Superior temporal gyrus (tissue), 1 donor: Measurements from ENCODE around the gene FN3KRP.
A peak's percentile ranks its signal among the peaks of the same experiment; 100 is the strongest.

Experiments used
- DNase-seq: peaks from one replicate; pipeline ENCODE4 v3.0.0-alpha.2; 2016; ENCODE audit errors: extremely low spot score

Gene FN3KRP, protein sequence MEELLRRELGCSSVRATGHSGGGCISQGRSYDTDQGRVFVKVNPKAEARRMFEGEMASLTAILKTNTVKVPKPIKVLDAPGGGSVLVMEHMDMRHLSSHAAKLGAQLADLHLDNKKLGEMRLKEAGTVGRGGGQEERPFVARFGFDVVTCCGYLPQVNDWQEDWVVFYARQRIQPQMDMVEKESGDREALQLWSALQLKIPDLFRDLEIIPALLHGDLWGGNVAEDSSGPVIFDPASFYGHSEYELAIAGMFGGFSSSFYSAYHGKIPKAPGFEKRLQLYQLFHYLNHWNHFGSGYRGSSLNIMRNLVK

DNA sequence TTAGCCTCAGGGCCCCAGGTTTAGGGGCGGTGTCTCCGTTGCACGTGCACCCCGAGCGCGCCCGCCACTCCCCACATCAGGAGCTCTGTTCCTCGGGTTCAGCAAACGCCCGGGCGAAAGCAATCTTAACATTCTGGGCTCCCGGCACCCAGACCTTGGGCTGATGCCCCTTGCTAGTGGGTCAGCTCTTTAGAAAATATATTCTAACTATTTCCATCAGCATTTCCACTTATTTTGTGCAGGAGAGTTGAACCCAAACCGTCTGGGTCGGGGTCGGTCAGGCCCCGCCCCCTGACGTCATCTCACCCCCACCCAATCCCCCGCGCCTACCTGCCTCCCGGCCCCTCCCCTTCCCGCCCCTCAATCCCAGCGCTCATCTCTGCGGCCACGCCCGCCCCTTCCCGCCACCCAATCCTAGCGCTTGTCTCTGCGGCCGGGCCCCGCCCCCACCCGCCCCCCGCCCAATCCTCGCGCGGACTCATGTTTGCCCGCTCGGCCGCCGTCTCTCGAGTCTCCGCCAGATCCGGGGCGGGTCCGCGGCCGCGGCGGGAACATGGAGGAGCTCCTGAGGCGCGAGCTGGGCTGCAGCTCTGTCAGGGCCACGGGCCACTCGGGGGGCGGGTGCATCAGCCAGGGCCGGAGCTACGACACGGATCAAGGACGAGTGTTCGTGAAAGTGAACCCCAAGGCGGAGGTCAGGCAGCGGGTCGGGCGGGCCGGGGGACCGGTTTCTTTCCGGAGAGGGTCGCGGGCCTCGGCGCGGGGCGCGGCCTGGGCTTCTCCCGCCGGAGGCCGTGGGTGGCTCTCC is at the start of gene FN3KRP:
TSS of gene FN3KRP (plus strand) at position 504 of the 808 bp plus-strand sequence. CDS start at position 554, 50 bp downstream.
- peak; percentile 83 for DNase-seq

DNA sequence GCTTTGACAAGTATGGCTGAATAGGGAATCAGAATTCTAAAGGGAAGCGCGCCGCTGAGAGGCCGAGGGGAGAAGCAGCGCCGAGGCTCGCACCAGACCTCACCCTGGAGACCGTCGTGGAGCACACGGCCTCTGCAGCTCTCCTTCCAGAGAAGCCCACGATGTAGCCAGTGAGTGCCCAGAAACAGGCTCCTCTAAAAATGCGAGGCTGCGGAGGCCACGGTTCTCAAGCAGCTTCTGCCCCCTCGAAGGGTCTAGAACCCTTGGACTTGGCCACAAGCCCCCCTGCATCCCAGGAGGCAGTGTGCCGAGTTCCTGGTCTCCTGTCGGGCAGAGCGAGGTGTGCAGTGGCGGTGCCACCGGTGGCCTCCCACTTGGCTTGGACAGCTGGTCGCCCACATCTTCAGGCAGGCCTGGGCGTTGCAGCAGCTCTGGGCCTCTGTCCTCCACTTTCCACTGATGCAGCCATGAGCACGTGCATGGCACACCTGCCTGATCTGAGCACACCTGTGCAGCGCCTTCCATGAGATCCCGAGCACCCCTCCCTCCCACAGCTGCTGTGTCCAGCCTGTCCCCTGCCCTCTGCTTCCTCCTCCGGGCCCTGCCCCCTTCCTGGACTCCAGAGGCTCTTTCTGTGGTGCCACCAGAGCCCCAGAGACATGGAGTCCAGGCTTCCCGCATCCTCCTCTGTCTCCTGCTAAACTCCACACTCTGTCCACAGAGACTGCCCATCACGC is 49.4 kb upstream of the FN3KRP start:
- DNase-seq = no peak

DNA sequence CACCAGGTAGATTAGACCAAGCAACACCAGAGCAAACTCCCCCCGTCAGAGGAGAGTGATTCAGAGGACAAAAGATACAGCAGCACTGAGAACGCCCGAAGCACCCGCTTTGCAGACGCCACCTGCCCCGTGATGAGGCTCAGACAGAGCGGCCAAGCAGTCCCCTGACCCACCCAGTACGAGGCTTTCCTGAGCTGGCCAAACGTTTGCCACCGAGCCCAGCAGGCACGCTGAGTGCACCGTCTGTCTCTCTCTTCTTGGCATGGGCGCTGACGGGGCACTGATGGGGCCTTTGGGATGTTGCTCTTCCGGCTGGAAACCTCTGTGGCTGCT is 48.9 kb upstream of the FN3KRP start:
- DNase-seq = no peak

DNA sequence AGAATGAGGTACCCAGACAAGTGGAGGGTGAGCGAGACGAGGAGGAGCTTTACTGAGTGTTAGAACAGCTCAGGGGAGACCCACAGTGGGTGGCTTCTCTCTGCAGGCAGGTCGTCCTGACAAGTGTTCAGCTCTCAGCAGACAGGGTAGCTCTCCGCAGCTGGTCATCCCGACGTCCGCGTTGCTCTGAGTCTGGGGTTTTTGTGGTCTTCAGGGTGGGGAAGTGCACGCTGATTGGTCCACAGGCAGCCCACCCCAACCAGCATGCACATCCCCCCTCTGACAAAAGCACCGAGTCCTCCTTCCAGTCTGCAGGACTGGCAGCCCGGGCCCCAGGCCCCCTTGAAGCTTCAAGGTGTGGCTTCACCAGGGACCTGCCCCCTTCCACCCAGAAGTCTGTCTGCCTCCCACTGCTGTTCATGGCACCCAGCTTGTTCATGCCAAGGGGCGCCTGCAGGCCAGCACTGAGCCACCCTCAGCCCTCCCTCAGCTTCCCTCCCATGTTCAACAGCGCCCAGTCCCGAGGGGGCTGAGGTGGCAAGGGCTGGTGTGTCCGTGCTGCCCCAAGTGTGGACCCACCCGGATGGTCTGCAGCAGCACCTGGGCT is 48.4 kb upstream of the FN3KRP start:
- DNase-seq = no peak

DNA sequence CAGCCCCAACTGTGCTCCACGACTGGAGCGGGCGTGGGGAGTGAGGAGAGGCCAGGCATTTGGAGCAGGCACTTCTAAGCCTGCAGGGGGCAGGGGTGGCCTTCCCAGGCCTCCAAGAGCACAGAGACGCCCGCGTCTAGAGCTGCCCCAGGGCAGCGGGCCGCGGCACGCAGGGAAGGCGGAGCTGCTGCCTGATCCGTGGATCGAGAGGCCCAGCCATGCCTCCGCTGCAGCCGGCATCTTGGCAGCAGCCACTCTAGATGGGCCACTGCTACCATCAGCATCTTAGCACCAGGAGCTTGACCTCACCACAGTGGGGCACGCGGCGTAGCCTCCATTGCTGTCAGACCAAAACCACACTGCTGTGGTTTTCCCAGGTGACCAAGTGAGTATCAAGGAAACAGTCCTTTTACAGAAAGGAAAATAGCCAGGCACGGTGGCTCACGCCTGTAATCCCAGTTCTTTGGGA is 47.8 kb upstream of the FN3KRP start:
- peak; percentile 84 for DNase-seq

DNA sequence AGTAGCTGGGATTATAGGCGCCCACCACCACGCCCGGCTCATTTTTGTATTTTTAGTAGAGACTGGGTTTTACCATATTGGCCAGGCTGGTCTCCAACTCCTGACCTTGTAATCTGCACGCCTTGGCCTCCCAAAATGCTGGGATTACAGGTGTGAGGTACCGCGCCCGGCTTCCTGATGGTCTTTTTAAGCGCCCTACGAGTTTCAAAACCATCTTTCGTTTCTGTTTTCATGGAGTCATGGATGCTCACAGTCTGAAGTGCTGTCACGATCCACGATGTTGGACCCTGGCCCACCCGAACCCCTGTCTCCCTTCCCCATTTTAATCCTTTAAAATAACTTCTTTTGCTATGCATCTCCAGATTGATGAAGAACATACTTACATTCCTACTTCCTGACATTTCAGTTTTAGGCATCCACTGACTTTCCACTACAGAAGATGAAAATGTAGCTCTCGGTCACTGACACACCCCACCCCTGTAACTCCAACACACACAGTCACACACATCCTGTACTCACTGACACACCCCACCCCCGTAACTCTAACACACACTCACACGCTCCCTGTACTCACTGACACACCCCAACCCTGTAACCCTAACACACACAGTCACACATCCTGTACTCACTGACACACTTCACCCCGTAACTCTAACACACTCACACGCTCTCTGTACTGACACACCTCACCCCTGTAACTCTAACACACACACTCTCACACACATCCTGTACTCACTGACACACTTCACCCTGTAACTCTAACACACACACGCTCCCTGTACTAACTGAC is 45.6 kb upstream of the FN3KRP start:
- no peak for DNase-seq

DNA sequence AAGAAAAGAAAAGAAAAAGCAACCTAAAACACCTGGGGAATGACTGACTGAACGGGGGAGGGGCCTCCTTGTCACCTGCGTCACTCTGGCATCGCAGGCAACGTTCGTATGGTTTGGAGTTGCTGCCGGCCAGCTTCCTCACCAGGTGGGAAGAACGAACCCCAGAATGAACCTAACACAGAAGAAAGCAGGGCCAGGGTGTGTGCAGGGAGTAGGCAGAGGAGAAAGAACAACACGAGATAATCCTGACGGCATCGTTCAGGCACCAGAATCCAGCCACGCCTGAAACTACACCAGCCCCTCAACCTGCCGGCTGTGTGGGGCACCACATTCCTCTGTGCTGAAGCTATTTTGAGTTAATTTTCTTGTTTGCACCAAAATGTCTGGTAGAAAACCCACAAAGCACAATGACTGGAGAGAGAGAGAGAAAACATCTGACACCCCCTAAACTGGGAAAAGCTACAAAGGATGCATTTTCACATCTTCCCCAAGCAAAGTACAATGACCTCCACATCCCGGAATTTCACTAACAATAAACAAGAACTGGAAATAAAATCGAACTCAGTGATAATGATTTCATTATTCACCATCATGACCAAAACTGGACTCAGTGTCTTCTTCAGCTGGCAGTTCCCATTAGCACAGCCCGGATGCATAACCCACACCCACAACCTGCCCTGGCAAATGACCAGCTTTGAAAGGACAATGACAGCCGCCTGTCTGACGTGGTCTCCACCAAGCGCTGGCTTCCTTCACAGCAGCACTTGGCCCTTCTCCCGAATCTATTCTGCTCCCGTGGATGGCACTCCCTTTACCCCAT is 41.6 kb upstream of the FN3KRP start:
- peak; percentile 94 for DNase-seq

DNA sequence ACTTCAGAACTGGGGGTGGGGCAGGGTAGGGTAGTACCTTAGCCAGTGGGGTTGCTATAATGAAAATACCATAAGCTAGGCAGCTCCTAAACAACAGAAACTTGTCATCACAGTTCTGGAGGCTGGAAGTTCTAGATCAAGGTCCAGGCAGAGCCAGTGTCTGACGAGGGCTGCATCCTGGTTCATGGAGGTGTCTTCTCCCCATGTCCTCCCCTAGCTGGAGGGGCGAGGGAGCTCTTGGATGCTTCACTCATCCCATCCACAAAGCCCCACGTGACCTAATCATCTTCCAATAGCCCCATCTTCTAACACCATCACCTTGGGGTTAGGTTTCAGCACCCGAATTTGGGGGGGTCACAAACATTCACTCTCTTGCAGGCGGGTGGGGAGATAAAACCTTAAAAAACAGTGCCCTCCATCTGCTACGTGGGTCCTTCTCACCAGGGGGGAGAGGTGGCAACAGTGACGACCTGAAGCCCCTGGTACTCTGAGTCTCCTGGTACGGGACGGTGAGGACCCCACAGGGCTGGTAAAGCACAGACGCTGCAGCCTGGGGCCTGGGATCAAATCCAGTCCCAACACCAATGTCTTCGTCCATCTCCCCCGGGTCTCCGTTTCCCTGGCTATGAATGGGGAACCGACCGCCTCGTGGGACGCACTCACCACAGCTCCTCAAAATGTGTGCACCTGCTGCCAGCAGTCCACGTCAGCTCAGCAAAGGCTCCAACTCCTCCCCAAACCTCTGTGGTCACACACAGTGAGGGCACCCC is 40.8 kb upstream of the FN3KRP start:
- no peak for DNase-seq

DNA sequence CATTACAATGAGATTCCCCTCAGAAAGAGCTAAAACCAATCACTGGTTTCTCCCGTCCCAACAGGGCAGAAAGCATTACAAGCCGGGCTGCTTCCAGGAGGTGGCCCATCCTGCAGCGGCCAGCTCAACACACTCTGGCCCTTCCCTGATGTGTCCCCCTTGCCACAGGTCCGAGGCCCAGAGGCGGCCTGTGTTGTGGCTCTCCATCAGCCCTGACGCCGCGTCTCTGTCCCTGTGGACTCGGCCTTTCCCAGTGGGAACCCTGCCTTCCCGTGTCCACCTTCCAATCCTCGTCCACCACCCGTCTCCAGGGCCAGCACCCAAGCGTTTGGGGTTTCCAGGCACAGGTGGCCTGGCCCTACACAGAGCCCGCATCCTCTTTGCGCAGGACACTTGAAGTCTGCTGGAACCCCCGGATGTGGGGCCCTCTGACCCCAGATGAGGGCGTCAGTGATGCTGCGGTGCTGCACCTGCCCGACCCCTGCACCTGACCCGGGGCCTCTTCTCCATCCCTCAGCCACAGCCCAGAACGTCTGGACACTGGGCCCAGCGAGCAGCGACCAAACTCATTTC is 39.1 kb upstream of the FN3KRP start:
- DNase-seq = no peak

DNA sequence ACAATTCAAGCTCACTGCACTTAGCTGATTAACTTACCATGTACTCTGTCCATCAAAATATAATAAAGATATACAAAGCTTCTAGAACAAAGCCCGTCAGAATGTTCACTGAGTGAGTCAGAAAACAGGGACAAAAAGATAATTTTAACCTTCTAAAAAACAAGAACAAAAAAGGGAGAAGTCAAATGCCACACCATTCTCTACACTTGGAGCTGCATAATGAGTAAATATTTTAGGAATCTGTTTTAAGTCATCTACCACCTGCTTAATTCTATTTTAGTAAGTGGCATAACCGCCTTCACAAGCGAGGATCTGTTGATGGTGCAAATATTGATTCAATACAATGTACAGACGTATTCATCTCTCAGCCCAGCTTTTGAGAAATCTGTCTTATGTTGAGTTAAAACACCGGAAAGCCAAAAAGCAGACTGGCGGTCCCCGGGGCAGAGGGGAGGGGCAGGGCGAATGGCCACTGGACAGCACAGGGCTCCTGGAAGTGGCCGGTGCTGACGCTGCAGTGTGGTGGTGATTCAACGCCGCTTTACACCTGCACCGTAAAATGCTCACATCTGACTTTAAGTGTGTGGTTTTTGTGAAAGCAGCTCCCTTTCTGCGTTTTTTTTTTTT is 38.1 kb upstream of the FN3KRP start:
- peak; percentile 61 for DNase-seq

DNA sequence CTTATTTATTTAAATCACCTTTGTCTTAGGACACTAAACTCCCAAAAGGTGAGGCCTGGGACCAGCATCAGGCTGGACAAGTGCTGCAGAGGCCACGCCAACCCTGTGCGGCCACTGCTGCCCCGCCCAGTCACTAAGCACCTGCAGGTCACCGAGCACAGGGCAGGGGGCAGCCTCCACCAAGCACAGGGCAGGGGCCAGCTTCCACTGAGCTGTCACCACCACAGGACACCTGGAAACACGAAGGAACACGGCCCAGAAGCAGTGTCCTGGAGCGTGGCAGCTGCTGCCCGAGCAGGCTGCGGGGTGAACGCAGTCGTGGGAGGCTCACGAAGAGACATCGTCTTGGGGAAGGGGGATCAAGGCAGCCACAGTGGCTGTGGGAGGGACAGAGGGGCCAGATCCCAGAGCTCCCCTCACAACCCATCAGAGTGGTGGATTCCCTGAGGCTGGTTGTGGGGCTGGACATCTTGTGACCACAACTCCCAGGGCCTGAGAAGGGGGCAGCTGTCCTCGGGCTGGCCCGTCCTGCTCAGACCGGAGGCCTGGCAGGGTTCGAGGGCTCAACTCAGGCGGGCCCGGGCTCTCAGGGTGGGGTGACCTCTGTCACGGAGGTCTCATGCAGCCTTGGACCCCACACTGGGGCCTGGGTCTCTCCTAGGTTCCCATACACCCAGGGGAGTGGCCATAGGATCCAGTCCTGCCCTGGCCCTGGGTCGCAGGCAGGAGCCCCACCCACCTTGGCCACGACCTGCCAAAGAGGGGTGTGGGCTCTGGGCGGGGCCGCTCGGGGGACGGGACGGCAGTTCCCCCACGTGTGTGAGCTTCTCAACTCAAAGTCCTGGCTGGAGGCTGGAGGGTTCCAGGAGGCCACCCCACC is 36.7 kb upstream of the FN3KRP start:
- DNase-seq = no peak

DNA sequence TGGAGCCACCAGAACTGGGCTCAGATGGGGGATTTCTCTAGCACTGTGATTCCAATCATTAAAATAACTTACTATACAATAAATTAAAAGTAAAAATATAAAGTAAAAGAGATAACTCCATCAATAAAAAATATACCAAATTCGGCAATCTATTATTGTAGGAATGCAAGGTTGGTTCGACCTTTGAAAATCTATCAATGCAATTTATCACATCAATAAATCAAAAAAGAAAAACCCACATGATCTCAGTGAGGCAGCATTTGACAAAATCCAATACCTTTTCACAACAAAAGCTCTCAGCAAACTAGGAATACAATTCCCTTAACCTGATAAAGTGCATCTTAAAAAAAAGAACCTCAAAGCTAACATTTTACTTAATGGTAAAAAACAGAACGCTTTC is 35.0 kb upstream of the FN3KRP start:
- no peak for DNase-seq

DNA sequence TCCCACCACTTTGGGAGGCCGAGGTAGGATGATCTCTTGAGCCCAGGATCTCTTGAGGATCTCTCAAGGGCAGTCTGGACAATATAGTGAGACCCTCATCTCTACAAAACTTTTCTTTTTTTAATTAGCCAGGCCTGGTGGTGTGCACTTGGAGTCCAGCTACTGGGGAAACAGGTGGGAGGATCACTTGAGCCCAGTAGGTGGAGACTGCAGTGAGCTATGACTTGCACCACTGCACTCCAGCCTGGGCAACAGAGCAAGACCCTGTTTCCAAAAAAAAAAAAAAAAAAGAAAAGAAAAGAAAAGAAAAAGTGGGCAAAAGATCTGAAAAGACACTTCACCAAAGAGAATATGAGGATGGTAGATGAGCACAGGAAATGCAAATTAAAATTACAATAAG is 33.0 kb upstream of the FN3KRP start:
- DNase-seq = no peak

DNA sequence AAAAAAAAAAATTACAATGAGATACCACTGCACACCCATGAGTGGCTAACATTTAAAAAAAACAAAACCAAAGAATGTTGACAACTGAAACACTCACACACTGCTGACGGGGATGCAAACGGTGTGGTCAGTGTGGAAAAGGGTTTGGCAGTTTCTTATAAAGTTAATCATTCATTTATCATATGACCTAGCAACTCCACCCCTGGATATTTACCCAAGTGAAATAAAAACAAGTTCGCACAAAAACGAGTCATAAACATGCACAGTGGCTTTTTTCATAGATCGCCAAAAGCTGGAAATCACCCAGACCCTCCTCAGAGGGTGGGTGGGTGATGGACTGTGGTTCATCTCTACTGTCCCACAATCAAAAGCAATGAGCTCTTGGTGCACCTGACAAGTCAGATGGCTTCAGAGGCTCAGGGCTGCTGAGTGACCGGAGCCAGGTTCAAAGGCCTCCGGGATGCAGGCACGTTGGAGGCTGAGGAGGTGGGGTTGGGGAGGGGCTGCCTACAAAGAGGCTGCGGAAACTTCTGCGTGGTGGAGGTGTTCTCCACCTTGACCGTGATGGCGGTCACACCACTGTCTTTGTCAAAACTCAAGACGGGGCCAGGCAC is 32.2 kb upstream of the FN3KRP start:
- no peak for DNase-seq

DNA sequence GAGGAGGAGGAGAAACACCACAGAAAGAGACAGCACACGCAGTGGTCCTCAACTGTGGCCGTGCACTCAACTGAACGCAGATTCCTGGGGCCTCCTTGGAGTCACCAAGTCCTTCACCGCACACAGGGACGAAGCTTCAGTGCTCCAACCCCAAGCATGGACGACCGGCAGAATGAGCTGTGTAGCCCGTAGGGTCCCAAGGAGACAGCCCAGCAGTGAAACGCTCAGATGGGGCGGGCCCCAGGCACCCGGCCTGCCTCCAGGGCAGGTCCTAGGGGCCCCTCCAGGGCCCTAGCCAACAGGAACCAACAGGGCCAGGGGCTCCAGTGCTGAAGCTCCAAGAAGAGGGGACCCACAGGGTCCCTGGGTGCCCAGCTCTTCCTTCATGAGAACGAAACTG is 31.2 kb upstream of the FN3KRP start:
- DNase-seq = no peak

DNA sequence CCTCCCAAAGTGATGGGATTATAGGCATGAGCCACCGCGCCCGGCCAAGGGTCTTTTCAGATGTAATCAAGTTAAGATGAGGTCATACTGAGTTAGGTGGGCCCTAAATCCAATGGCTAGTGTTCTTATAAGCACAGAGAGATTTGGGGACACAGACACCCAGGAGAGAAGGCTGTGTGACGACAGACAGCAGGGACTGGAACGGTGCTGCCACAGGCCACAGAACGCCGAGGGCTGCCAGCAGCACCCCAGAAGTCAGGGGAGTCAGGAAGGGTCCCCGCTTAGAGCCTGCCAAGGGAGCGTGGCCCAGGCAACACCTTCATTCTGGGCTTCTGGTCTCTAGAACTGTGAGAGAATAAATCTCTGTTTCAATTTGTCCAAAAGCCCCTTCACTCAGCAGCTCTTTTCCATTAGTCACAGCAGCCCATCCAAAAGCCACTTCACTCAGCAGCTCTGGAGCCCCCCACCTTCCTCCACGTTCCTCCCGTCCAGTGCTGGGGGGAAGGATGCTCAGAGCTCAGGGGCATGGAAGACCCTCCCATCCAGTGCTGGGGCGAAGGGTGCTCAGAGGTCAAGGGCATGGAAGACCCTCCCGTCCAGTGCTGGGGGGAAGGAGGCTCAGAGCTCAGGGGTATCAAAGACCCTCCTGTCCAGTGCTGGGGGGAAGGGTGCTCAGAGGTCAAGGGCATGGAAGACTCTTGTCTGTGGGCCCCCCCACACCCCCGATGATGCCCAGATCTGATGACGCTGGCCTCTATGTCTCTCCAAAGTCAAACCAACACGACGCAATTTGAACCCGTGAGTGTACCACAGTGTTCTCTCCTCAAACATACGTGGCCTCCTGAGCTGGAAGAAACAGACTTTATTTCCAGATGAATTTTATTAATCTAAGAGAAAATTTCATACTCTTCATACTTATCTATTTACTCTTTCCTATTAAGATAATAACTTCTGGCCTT is 29.9 kb upstream of the FN3KRP start:
- no peak for DNase-seq
